GM12878 (cell line): ENCODE results near the gene BCL2L13. TPM values are rescaled to one million over a fixed set of nuclear protein-coding genes. Genes with fewer than 3 reads are reported as not detected.

Source experiments
- ATAC-seq: fragments of 200-7000 bp; cut with Tn5 transposase; 3 replicates; pipeline ENCODE4 v1.9.1; 2020; ENCODE audit warnings: mild to moderate bottlenecking, moderate library complexity
- BruUV-seq: library from RNA; stranded (reverse); fragments of 400-500 nt; replicated peaks from 2 replicates; lab custom pipeline; 2021; lab: Mats Ljungman, UMichigan
- CTCF ChIA-PET: fragments of 300-600 bp; sonication (Branson Sonifier 250); formaldehyde crosslinking; extraction: SDS; loops from one replicate; lab custom pipeline; 2021; ENCODE audit warnings: inconsistent platforms; lab: Yijun Ruan, JAX
- POLR2A ChIA-PET: fragments of 350-600 bp; formaldehyde crosslinking; extraction: SDS; loops from one replicate; lab custom pipeline; 2021; ENCODE audit warnings: inconsistent platforms; lab: Charles Lee
- RAD21 ChIA-PET: fragments of 300-600 bp; sonication (Branson Sonifier 250); formaldehyde crosslinking; loops from one replicate; lab custom pipeline; 2023; ENCODE audit warnings: antibody characterized with exemption; ENCODE audit not compliant: unreplicated experiment; lab: Charles Lee
- SMC1A ChIA-PET: fragments of 300-600 bp; sonication (Branson Sonifier 250); formaldehyde crosslinking; loops from one replicate; lab custom pipeline; 2023; ENCODE audit not compliant: unreplicated experiment, uncharacterized antibody; lab: Charles Lee
- DNase-seq: peaks from one replicate; pipeline ENCODE4 v3.0.0-alpha.2; 2011; ENCODE audit warnings: low read depth, low spot score
- FAIRE-seq: peaks from 3 replicates; lab custom pipeline; 2011; peaks lifted over from hg19 to GRCh38; lab: Jason Lieb, UNC
- H2AFZ ChIP-seq: 2 replicates; pipeline ENCODE4 v1.6.0; 2011; ENCODE audit warnings: low read depth, low read length, control low read depth; ENCODE audit not compliant: control insufficient read depth
- H3K27ac ChIP-seq: 2 replicates; pipeline ENCODE4 v1.5.1; 2011; ENCODE audit warnings: control low read depth; ENCODE audit not compliant: control insufficient read depth, insufficient read depth
- H3K27me3 ChIP-seq, 2 experiments: replicated peaks in 1 of 2; 2 replicates each; pipeline versions ENCODE4 v1.6.0 to v1.6.1; 2011; ENCODE audit warnings: low read length in 1 of 2; ENCODE audit not compliant: control insufficient read depth in 2 of 2, insufficient read depth in 2 of 2
- H3K36me3 ChIP-seq, 2 experiments: 2 replicates each; pipeline ENCODE4 v1.5.1; 2011; ENCODE audit warnings: low read length in 1 of 2; ENCODE audit not compliant: control insufficient read depth in 2 of 2, insufficient read depth in 2 of 2
- H3K4me1 ChIP-seq: 2 replicates; pipeline ENCODE4 v1.6.1; 2011; ENCODE audit warnings: mild to moderate bottlenecking, low read length, moderate library complexity, mixed read lengths; ENCODE audit not compliant: control insufficient read depth, insufficient read depth
- H3K4me2 ChIP-seq: 2 replicates; pipeline ENCODE4 v1.6.0; 2011; ENCODE audit warnings: control low read depth; ENCODE audit not compliant: control insufficient read depth, insufficient read depth
- H3K4me3 ChIP-seq: fragments of 200-600 bp; sonication (generic); 2 replicates; pipeline ENCODE4 v1.5.1; 2016
- H3K79me2 ChIP-seq: 2 replicates; pipeline ENCODE4 v1.6.0; 2011; ENCODE audit warnings: low read length; ENCODE audit not compliant: control insufficient read depth, insufficient read depth
- H3K9ac ChIP-seq: 2 replicates; pipeline ENCODE4 v1.8.0; 2011; ENCODE audit warnings: low read length, control low read depth, mixed read lengths; ENCODE audit not compliant: control insufficient read depth, insufficient read depth
- H3K9me3 ChIP-seq: replicated peaks from 3 replicates; pipeline ENCODE4 v1.5.1; 2011; ENCODE audit warnings: mild to moderate bottlenecking, low read length; ENCODE audit not compliant: control insufficient read depth, insufficient read depth
- H4K20me1 ChIP-seq: 2 replicates; pipeline ENCODE4 v1.6.0; 2011; ENCODE audit not compliant: control insufficient read depth, insufficient read depth
- CHD2 ChIP-seq: IDR thresholded peaks from 2 replicates; pipeline ENCODE4 v1.6.1; 2011; ENCODE audit warnings: low read depth, low read length, improper control_type of control experiment, borderline replicate concordance
- CHD4 ChIP-seq: fragments of 200-600 bp; sonication (generic); IDR thresholded peaks from 2 replicates; pipeline ENCODE4 v1.6.1; 2016; ENCODE audit warnings: mild to moderate bottlenecking
- CREB1 ChIP-seq: IDR thresholded peaks from 2 replicates; pipeline ENCODE4 v1.6.1; 2012; ENCODE audit warnings: low read depth, mild to moderate bottlenecking, inconsistent platforms
- EED ChIP-seq: sonication (generic); IDR thresholded peaks from 2 replicates; pipeline ENCODE4 v1.6.1; 2016; ENCODE audit warnings: antibody characterized with exemption, low read depth
- IKZF1 ChIP-seq: fragments of 450-650 bp; conservative IDR thresholded peaks from 2 replicates; pipeline ENCODE4 v1.6.1; 2017; ENCODE audit warnings: antibody characterized with exemption, mild to moderate bottlenecking
- TARDBP ChIP-seq: IDR thresholded peaks from 2 replicates; pipeline ENCODE4 v1.6.1; 2016; ENCODE audit warnings: borderline replicate concordance
- YBX1 ChIP-seq: fragments of 450-650 bp; IDR thresholded peaks from 2 replicates; pipeline ENCODE4 v1.6.1; 2016; ENCODE audit warnings: antibody characterized with exemption
- YY1 ChIP-seq: IDR thresholded peaks from 2 replicates; pipeline ENCODE4 v1.6.1; 2011; ENCODE audit warnings: low read depth, mild to moderate bottlenecking, low read length
- WGBS: methylation state at CpG from one replicate; pipeline ENCODE4 v1.1.6; 2016; ENCODE audit warnings: low lambda C conversion rate; ENCODE audit not compliant: insufficient replicate concordance, insufficient coverage; ENCODE audit errors: missing lambda C conversion rate; 5-methylcytosine and 5-hydroxymethylcytosine counted together
- in situ Hi-C: fragments of 300-500 bp; cut with MboI; formaldehyde crosslinking; loops from 9 replicates; pipeline ENCODE4 v1.14.3; 2018; ENCODE audit warnings: mixed read lengths
- intact Hi-C: fragments of 100-400 bp; cut with micrococcal nuclease; formaldehyde crosslinking; loops from one replicate; pipeline ENCODE4 v1.14.2; 2022; ENCODE audit not compliant: unreplicated experiment
- polyA plus RNA-seq, 11 experiments: library from polyadenylated mRNA; depleted of rRNA in 4 of 11; unstranded in 6 of 11; stranded (reverse) in 5 of 11; fragments of >200 nt; fragmentation: Nextera tagmentation in 4 of 11; fragmentation: Illumina TruSeq in 1 of 11; extraction: Ambion mirVana in 4 of 11; extraction: Trizol in 1 of 11; gene quantifications; 1 replicate in 1 of 11; 2 replicates in 10 of 11; pipeline versions ENCODE4 v1.2.1 to v1.2.3, GENCODE V29; 2011 to 2016; ENCODE audit warnings: inconsistent platforms in 2 of 11, missing spikeins in 2 of 11, low read depth in 1 of 11
- total RNA-seq, 4 experiments: library from RNA; depleted of rRNA in 3 of 4; stranded (reverse); fragments of >200 nt in 3 of 4; fragmentation: Illumina TruSeq in 1 of 4; extraction: Trizol in 1 of 4; gene quantifications; 2 replicates each; pipeline versions ENCODE4 v1.2.1 to v1.2.3, GENCODE V29; 2013 to 2021

BCL2L13 gene
- total and polyA plus RNA-seq, 10 of the 15 experiments (the other 5 are each of a cell fraction or from before 2014, with no cell fraction given): 18.6 to 30.6 (median 28.2) TPM

DNA sequence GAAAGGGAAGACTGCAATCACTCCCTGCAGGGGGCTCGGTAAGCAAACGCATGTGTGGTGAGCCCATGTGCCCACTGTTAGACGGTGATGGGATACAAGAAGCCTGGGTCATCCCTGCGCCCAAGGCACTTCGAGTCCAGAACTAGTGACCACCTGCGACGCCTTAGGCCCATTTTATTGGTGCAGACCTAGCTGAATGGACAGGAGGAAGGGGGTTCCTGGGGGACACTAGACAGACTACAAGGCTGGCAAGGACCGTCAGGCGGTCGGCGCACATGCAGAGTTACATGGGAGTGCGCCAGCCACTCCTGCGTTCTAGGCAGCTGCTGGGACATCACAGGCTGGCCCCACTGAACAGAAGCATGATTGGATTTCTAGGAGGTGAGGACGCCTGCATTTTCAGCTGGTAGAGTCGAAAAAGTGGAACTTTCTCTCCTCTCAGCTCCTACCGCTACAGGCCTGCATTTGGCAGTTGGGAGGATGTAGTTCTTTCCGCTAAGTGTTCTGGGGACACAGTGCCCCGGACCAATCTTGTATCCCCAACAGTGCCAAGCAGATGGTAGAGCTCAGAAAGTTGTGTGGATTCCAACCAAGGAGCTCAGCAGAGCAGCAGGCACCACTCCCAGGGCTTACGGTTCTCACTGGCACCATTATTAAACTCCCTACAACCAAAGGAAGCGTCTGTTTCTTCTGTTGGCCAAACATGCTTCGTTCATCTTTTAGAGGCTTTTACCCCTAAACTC, 100.0 kb downstream of the BCL2L13 start:
- Histone ChIP-seq H3K9ac (no peak overlapping the region), H2AFZ (no peak overlapping the region), H3K4me1 (peaks cover 7% of the 10 kb centered on the region), H3K4me2 (no peak overlapping the region), H3K27me3 (no peaks in the 10 kb centered on the region), H3K9me3 (no peaks in the 10 kb centered on the region), H4K20me1 (no peaks in the 10 kb centered on the region), H3K4me3 (no peak overlapping the region), H3K79me2 (peaks cover 6% of the 10 kb centered on the region), H3K36me3 (peaks cover 13 to 35% of the 10 kb centered on the region in 2 experiments), H3K27ac (no peak overlapping the region)
- BruUV-seq: no TSS peak
- intact Hi-C loops: no loop called here
- RAD21 ChIA-PET: no interaction called here
- SMC1A ChIA-PET: no interaction called here
- in situ Hi-C loops: no loop called here
- ATAC-seq: no peak
- DNase-seq: no peak
- FAIRE-seq: no peak
- POLR2A ChIA-PET: no interaction called here
- WGBS: 95% methylated on average over 21 of the region's 21 CpGs
- CTCF ChIA-PET: no interaction called here
- TF ChIP-seq YY1: no peak
- TF ChIP-seq EED: no peak
- no peak for TF ChIP-seq YBX1

DNA sequence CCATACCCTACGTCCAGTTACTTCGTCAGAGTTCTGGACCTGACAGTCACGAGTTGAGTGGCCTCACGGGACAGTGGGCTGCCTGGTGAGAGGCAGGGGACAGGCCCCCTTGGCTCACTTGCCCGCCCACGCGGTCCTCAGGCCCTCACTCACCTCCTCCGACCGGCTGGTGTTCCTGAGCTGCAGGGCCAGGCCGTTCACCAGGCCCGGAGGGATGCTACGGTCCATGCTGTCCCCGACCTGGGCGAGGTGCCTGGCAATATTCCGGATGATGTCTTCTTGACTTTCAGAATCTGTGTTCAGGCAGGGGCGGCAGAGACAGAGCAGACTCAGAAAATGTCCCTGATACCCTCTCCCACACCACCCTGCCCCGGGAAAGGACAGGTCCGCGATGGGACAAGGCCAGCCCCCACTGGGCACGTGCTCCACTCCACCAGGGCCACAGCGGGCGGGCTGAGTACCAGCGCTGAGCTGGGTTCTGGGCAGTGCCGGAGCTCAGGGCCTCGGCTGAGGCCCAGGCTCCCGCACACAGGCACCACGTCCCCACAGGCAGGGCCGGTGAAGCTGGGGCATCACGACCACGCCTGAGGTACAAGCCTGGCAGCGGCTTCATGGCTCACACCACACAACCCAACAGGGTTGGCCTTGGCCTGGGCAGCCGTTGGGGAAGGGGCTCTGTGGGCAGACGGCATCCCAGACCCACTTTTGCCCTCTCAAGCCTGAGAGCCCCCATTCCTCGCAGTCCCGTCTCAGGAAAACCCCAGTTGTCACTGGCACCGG, 100.8 kb downstream of the BCL2L13 start:
- peaks cover 8 to 40% of the 10 kb centered on the region in 2 experiments for H3K36me3 ChIP-seq
- TF ChIP-seq CREB1: no peak
- no peak for TF ChIP-seq TARDBP
- no peak for TF ChIP-seq CHD2
- no peak for TF ChIP-seq IKZF1
- TF ChIP-seq CHD4: no peak
- ChIA-PET RAD21 (interaction anchor here (0.8 kb wide), 1 partner anchor 46 kb away, joined by 3 read pairs; no protein-coding TSS in a partner anchor), SMC1A (interaction anchor here (5.5 kb wide), 1 partner anchor 46 kb away, joined by 46 read pairs; no protein-coding TSS in a partner anchor), POLR2A (interaction anchor here (0.5 kb wide), 1 partner anchor 16 kb away, joined by 3 read pairs; no protein-coding TSS in a partner anchor), CTCF (interaction anchor here (1.3 kb wide), 1 partner anchor 349 kb away, joined by 3 read pairs; no protein-coding TSS in a partner anchor)
- H3K4me1 ChIP-seq: peaks cover 7% of the 10 kb centered on the region
- no peak overlapping the region for H3K4me2 ChIP-seq
- no peak for ATAC-seq
- no peaks in the 10 kb centered on the region for H4K20me1 ChIP-seq
- no peak overlapping the region for H3K27ac ChIP-seq
- H2AFZ ChIP-seq: no peak overlapping the region
- no peak overlapping the region for H3K4me3 ChIP-seq
- peaks cover 6% of the 10 kb centered on the region for H3K79me2 ChIP-seq
- no peaks in the 10 kb centered on the region for H3K9me3 ChIP-seq
- no peak overlapping the region for H3K9ac ChIP-seq
- WGBS: 93% methylated on average over 32 of the region's 36 CpGs
- in situ Hi-C loops: no loop called here
- H3K27me3 ChIP-seq: no peaks in the 10 kb centered on the region
- intact Hi-C loops: no loop called here
- BruUV-seq: no TSS peak
- FAIRE-seq: no peak
- DNase-seq: no peak
